ENCODE data around the gene CREB3L4.

DNA sequence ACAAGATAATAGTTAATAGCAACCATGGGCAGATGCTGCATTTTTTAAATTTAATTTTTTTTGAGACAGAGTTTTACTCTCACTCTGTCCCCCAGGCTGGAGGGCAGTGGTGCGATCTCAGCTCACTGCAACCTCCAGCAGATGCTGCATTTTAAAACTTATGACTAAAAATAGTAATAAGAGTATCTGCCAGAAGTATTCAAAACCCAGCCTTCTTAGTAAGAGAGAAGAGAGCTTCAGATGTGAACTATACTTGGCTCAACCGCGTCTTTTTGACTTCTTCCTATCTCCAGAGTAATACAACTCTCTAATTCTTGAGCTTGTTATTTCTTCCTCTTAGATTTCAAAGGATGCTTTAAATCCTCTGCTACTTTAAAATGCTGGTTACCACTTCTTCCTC is 27.5 kb downstream of the CREB3L4 start:
- TF ChIP-seq CTCF (conservative IDR thresholded peaks at IDR 0.05 in 1 of 2, IDR thresholded peaks at IDR 0.05 in 1 of 2; ENCODE audit: extremely low read depth in 1 of 2, insufficient read depth in 1 of 2, low read depth in 1 of 2, low read length in 2 of 2) (no peak), EZH2 (IDR thresholded peaks at IDR 0.05; ENCODE audit: borderline replicate concordance, low read length) (no peak)
